Measurements from ENCODE around the gene ITM2C. TPM values are rescaled to one million over a fixed set of nuclear protein-coding genes. Genes with fewer than 3 reads are reported as not detected.

ITM2C gene
- total RNA-seq, 2 donors from 2014 or later: 54.7 to 64.9 TPM

DNA sequence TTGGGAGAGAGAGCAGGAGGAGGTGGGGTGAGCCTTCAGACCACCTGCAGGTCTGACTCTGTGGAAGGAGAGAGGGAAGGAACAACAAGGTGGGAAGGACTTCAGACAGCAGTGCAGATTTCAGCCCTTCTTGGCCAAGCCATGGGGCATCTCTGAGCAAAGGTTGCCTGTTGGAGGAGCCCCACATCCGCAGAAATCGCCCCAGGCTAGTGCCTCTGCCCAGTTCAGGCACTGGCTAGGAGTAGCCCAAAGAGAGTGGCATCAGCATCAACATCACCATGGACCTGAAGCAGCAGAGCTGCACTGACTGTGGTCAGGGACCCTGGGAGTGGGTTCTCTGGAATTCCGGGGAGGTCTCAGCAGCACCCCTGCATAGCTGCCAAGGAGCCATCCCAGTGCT is 50.1 kb downstream of the ITM2C start:
- intact Hi-C loops (cut with DNase I): no loop called here

DNA sequence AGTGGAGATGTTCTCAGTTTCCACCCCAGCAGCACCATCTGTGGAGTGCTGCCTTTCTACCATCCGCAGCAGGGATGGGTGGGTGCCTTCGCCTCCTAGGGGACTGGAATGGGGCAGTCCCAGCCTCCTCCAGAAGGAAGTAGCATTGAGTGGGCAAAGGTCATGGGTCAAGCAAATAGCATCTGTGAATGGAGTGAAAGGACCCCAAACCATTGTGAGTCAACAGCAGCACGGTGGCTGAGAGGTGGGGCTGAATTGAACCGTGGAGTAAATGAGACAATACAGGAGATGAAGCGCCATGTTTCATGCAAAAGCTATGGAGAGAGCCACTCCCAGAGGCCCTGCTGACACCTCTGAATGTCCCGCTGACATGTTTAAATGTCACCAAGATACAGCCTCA is 50.6 kb downstream of the ITM2C start:
- peak; percentile 55 for DNase-seq (ENCODE audit: low spot score)
- intact Hi-C loops (cut with DNase I): no loop called here

More for the DNA sequence above, 50.1 kb downstream of the ITM2C start:
- no peak for DNase-seq (ENCODE audit: low spot score)

DNA sequence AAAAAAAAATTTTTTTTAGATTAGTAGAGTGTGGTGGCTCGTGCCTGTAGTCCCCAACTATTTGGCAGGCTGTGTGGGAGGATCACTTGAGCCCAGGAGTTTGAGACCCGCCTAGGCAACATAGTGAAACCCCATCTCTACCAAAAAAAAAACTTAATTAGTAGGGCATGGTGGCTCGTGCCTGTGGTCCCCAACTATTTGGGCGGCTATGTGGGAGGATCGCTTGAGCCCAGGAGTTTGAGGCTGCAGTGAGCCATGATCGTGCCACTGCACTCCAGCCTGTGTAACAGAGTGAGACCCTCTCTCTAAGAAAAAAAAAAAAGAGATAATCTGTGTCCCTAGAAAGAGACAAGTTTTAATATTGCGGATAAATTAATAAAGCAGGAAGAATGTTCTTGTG is 51.5 kb downstream of the ITM2C start:
- no peak for DNase-seq (ENCODE audit: low spot score)
- intact Hi-C loops (cut with DNase I): no loop called here

DNA sequence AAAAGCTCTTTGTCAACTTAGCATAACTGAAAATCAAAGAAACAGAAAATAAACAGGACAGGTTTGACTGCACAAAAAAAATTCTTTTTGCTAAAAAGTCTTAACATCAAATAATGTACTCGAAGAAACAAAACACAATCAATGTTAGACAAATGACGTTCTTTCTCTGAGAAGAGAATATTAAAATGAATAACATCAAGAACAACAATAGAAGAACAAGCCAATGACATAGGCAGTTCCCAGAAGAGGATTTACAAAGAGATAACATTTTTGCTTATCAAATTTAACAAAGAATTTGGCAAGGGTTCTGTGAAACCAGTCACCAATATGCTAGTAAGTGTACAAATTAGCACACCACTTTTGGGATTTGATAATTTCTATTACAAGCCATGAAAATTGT is 54.5 kb downstream of the ITM2C start:
- intact Hi-C loops (cut with DNase I): no loop called here
- no peak for DNase-seq (ENCODE audit: low spot score)

DNA sequence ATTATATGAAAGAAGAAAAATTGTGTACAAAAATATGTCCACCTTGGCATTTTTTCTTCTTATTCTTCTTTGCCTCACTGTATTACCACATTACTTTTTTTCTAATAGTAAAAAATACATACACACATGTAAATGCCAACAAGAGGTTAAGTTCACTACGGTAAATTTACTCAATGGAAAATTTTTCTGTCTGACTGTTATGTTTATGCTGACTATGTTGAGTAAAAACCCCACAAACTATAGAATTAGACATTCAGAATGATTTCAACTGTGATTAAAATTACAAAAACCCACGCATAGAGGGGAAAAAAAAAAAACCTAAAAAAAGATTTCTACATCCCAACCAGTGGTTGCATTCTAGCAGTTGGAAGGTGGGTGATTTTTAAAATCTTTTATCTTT is 54.9 kb downstream of the ITM2C start:
- intact Hi-C loops (cut with DNase I): no loop called here
- DNase-seq (ENCODE audit: low spot score): no peak

DNA sequence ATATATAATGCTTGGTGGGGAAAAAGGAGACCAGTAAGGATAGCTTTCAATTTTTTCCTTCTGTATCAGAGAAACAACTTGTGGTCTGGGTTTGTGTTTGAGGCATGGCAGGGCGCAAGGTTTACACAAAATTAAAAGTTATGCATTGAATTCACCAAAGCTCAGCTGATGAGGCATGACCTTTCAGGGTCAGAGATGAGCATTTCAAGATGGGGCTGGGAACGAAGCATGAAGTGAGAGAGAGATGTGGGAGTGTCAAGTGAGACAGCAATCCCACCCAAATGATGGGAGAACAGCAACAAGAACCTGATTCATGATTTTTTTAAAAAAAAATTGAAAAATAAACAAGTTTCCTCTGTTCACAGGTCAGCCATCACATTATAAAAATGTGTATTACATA is 55.4 kb downstream of the ITM2C start:
- intact Hi-C loops (cut with DNase I): no loop called here
- DNase-seq (ENCODE audit: low spot score): peak; percentile 1

DNA sequence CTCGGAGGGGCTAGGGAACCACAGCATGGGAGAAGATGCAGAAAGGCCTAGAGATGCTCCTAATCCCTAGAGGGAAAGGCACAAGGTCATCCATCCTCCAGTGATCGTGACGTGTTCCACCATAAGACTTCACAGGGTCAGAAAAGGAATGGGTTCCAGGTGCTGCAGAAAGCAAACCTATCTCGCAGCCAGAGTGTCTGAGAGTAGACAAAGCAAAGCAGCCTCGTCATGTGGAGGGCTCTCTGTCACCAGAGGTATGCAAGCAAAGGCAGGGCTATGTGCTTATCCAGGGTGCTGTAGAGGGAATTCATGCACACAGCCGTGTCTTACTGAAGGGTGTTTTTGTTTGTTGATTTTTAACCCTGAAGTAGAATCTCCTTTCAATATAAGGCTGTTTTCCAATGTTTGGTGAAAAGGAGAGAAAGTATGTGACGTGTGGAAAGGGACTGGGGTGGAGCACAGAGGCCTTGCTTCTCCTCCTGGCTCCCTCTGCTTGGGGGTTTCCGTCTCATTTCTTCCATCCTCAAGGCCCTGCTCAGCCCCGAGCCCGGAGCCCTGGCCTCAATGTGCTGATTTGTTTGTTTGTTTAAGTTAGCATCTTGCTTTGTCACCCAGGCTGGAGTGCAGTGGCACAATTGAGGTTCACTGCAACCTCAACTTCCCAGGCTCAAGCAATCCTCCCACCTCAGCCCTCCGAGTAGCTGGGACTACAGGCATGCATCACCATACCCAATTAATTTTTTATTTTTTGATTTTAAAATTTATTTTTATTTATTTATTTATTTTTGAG is 57.3 kb downstream of the ITM2C start:
- intact Hi-C loops (cut with DNase I): no loop called here
- peak; percentile 60 for DNase-seq (ENCODE audit: low spot score)

DNA sequence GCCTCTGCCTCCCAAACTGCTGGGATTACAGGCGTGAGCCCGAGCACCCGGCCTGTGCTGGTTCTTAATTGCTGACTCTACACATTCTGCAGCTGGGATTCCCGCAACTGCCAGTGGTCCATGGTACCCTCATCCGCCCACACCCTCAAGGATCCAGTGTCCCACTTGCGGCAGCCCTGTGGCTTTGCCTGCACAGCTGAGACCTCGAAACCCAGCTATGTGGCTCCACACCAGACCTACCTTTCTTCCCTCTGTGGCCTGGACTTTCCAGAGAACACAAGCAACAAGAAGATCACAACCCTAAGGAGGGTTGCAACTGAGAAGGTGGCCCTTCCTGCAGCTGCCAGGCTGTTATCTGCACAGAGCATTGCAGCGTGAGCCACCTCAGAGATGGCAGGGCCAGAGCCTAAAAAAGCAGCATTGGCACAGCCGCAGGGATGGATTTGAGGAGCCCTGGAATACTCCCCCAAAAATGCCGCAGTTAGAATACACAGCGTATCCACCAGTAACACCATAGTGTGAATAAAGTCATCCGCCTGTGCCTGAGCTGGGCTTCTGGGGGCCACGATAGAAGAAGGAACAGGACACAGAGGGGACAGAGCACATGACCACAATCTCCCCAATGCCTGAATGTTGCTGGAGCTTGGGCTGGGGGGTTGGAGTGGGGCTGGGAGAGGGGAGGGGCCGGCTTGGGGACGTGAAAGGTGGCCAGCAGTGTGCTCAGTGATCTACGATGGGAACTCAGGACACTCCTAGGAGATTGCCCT is 58.4 kb downstream of the ITM2C start:
- intact Hi-C loops (cut with DNase I): no loop called here
- peak; percentile 36 for DNase-seq (ENCODE audit: low spot score)

DNA sequence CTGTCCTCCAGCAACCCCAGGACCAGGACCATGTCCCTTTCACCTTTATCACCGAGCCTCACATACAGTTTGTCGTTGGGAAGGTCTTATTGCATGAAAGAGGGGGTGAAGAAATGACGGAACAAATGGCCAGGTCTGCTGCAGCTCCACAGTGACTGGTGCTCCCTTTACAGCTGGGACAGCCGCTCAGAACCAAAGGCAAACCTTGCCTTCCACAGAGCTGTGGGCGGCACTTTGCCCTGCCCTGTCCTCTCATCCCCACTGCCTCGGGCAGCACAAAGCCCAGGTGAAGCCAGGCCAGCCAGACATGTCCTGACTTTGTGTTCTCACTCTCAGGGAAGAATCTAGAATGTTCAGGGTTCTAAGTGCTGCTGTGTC is 59.3 kb downstream of the ITM2C start:
- intact Hi-C loops (cut with DNase I): no loop called here
- DNase-seq (ENCODE audit: low spot score): peak; percentile 44

DNA sequence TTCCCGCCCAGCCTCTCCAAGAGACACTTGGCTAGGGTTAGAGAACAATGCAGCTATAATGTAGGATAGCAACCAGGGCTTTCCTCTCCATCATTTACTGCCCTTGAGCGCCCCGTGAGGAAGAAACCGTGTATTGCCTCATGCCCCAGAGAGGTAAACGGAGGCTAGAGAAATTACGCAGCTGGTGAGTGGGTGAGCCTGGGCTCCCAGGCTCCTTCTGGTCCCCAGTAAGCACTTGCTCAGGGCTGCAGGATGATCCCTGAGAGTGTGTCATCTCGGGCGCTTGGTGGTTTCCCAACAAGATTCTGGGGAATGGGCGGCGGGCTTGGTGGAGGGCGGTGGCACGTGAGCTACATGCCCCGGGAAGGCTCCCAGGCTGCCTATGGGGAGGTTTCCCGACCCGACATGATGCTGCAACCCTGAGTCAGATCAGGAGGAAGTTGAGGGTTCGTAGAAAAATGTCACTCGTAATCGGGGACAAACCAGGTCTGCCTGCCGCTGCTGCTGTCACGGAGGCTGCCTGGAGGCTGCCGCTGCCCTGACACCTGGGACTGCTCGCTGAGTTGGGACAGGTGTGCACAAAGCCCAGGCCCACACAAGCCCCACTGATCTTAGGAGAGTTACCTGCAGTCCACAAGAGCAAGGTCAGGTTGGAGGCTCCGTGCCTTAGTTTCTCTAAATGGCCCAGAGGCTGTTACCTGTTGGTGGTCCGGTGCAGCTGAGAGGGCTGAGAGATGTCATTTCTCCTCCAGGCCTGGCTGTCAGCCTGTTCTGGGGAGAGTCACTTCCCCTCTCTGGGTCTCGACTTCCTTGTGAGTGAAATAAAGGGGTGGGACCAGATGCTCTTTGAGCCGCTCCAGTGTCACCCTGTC is 60.0 kb downstream of the ITM2C start, which contains the start of gene GPR55:
GPR55 (minus strand) TSS at position 773 of the 872 bp plus-strand sequence. CDS start 14,280 bp downstream, outside the sequence.
- peak; percentile 75 for DNase-seq (ENCODE audit: low spot score)
- intact Hi-C loops (cut with DNase I): no loop called here

DNA sequence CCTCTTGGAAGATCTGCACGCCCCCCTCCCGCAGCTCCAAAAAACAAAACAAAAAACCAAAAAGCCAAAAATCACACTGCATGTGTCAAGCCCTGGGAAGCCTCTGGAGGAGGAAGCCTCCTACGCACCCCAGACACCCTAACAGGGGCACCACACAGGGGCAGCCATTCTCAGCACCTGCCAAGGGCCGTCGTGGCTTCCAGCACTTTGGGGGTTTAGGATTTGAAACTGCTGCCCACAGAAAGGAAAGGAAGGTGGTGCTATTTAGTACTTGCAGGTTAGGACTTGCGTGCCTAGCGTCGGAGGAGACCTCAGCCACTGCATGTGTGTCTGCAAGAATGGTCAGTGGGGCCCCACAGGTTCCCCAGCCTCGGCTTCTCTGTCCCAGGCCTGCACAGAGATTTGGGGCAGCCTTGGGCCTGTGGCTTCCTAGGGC is 60.7 kb downstream of the ITM2C start:
- peak; percentile 35 for DNase-seq (ENCODE audit: low spot score)
- intact Hi-C loops (cut with DNase I): no loop called here

DNA sequence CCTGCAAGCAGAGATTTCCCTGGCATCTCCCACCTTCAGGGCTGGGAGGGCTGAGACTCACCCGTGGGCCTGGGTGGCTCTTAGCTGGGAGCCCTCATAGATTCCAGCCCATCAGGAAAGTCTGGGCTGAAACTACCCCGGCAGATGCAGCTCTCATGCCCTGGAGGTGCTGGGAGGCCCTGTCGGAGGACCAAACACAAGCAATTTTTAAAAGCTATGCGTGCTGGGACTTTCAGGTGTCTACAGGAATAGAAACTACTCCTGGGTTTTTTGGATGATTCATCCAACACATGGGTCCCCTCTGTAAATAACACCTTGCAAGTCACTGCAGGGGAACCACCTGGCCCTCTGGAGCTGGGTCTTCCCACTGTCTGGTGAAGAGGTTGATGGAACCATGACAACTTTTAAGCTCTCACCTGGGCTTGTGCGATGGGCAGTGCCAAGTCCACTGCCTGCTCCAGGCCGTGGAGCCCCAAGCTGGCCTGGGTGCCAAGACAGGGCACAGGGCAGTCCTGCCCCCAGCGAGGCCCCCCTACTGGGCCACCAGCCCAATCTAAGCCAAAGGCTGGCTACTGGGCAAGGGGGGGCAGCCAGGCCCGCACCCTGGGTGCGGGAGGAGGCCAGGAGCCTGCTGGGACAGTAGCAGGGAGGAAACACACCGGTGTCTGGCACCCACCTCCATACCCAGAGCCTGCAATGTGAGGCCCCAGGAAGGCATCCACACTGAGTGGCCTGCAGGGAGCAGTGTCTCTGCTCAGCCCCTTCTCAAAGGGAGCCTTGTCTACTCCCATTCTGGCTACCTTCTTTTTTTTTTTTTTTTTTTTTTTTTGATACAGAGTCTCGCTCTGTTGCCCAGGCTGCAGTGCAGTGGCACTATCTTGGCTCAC is 61.4 kb downstream of the ITM2C start:
- intact Hi-C loops (cut with DNase I): no loop called here
- peak; percentile 64 for DNase-seq (ENCODE audit: low spot score)

DNA sequence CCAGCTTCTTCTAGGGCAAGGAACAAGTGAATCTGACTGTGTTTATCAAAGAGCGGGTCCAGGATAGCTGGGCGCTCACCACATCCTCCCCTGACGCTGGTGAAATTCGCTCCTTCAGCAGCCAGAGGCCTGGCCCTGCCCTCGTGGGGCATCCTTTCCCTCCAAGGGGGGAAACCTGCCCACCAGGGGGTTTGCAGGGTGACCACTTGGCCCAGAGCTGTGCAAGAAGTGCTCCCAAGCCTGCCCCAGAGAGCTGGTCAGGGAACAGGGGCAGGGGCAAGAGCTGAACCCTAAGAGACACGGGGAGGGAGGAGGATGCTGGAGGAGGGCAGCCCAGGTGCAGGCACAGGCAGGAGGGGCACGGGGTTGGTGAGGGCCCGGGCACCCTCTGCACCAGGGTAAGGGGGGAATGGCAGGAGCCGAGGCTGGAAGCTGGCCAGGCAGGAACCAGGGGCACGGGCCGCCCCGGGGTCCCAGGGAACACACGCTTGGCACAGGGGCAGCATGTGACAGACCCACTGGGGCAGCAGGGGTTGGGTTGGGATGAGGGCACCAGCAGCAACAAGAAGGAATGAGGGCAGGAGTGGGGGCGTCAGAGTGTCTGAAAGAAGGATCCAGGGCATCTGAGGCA is 63.1 kb downstream of the ITM2C start:
- intact Hi-C loops (cut with DNase I): no loop called here
- peak; percentile 67 for DNase-seq (ENCODE audit: low spot score)

Other genes with a start within 250 kb of the ITM2C start
- 10 to 100 TPM; 62.3 to 76.0 TPM for gene CAB39, start 152.1 kb upstream of the ITM2C start, total RNA-seq
- gene GPR55, start 60.3 kb downstream of the ITM2C start, total RNA-seq: under 1 TPM; 0.14 to 0.19 TPM
- gene SPATA3, start 131.2 kb downstream of the ITM2C start, total RNA-seq: not detected
- gene C2orf72, start 172.6 kb downstream of the ITM2C start, total RNA-seq: under 1 TPM in 1 of 2 donors, not detected in 1; 0.24 TPM
- 10 to 100 TPM; 76.9 to 89.3 TPM for gene PSMD1, start 191.9 kb downstream of the ITM2C start, total RNA-seq